Measurements from ENCODE around the gene XPO4. TPM values are rescaled to one million over a fixed set of nuclear protein-coding genes. Genes with fewer than 3 reads are reported as not detected.
"Not testable (repeated sequence)": the region's sequence is repeated elsewhere in the genome, so short reads cannot be mapped to it uniquely, and the experiment has no call there.

The XPO4 gene
- total RNA-seq, 4 donors from 2014 or later, result 4.9 to 35.4 (median 13.3) TPM

DNA sequence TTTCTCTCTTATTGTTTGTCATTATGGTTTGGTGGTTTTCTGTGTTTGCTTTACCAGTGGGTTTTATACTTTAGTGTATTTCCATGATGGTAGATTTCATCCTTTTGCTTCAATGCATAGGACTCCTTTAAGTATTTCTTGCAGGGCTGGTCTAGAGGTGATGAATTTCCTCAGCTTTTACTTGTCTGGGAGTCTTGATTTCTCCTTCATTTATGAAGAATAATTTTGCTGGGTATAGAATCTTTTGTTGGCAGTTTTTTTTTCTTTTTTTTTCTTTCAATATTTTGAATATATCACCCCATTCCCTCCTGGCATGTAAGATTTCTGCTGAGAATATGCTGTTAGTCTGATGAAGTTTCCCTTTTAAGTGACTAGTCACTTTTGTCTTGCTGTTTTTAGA is 148.5 kb downstream of the XPO4 start:
- no peak overlapping the region for H3K27ac ChIP-seq
- intact Hi-C loops (cut with DNase I; ENCODE audit: low total_unique reads), result no loop called here
- H3K4me3 ChIP-seq, result no peak overlapping the region
- TF ChIP-seq POLR2A (IDR thresholded peaks at IDR 0.05), result no peak
- no peak for TF ChIP-seq CTCF (IDR thresholded peaks at IDR 0.05)
- H3K4me1 ChIP-seq, result no peaks in the 10 kb centered on the region
- no peak for DNase-seq
- no peaks in the 10 kb centered on the region for H3K27me3 ChIP-seq
- H3K36me3 ChIP-seq, result no peaks in the 10 kb centered on the region
- H3K9me3 ChIP-seq, result no peaks in the 10 kb centered on the region

DNA sequence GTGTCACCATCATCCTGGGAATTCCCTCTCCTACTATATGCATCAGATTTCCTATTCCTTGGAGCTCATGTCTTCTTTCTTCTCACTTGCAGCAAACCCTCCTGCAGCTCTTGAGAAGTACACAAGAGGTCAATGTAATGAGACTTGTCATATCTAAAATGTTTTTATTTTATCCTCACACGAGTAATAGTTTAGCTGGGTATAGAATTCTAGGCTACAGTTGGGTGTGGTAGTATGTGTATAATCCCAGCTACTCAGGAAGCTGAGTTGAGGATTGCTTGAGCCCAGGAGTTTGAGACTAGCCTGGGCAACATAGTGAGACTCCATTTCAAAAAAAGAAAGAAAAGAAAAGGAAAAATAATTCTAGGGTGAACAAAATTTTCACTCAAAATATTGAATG is 153.2 kb downstream of the XPO4 start:
- H3K4me1 ChIP-seq, result no peaks in the 10 kb centered on the region
- H3K36me3 ChIP-seq, result no peaks in the 10 kb centered on the region
- H3K9me3 ChIP-seq, result no peaks in the 10 kb centered on the region
- TF ChIP-seq CTCF (IDR thresholded peaks at IDR 0.05) (no peak), POLR2A (IDR thresholded peaks at IDR 0.05) (no peak)
- intact Hi-C loops (cut with DNase I; ENCODE audit: low total_unique reads), result no loop called here
- DNase-seq, result no peak
- no peak overlapping the region for H3K4me3 ChIP-seq
- H3K27me3 ChIP-seq, result no peaks in the 10 kb centered on the region
- H3K27ac ChIP-seq, result no peak overlapping the region

GRCh38 chr13:20743830-20744404 is 158.6 kb downstream of the XPO4 start:
- H3K27ac ChIP-seq; H3K9me3 ChIP-seq; H3K27me3 ChIP-seq; DNase-seq; intact Hi-C loops (cut with DNase I; ENCODE audit: low total_unique reads); H3K4me1 ChIP-seq; H3K4me3 ChIP-seq; H3K36me3 ChIP-seq: not testable (repeated sequence)

- H3K36me3 ChIP-seq, result no peaks in the 10 kb centered on the region
These were observed 162.5 kb downstream of the XPO4 start for GRCh38 chr13:20740021-20740420.

GRCh38 chr13:20738616-20739015 is 163.9 kb downstream of the XPO4 start:
- Histone ChIP-seq H3K36me3 (no peaks in the 10 kb centered on the region), H3K4me1 (no peaks in the 10 kb centered on the region), H3K27me3 (no peaks in the 10 kb centered on the region), H3K4me3 (no peak overlapping the region), H3K9me3 (peaks cover 0 to 6% of the 10 kb centered on the region in 2 donors), H3K27ac (no peak overlapping the region)
- TF ChIP-seq CTCF (IDR thresholded peaks at IDR 0.05) (no peak), POLR2A (IDR thresholded peaks at IDR 0.05) (no peak)
- intact Hi-C loops (cut with DNase I; ENCODE audit: low total_unique reads), result no loop called here
- no peak for DNase-seq

More at GRCh38 chr13:20740021-20740420, 162.5 kb downstream of the XPO4 start:
- DNase-seq, result no peak
- Histone ChIP-seq H3K27me3 (no peaks in the 10 kb centered on the region), H3K27ac (no peak overlapping the region), H3K9me3 (peaks cover 0 to 6% of the 10 kb centered on the region in 2 donors), H3K4me3 (no peak overlapping the region), H3K4me1 (no peaks in the 10 kb centered on the region)
- no peak for TF ChIP-seq POLR2A (IDR thresholded peaks at IDR 0.05)
- intact Hi-C loops (cut with DNase I; ENCODE audit: low total_unique reads), result no loop called here

DNA sequence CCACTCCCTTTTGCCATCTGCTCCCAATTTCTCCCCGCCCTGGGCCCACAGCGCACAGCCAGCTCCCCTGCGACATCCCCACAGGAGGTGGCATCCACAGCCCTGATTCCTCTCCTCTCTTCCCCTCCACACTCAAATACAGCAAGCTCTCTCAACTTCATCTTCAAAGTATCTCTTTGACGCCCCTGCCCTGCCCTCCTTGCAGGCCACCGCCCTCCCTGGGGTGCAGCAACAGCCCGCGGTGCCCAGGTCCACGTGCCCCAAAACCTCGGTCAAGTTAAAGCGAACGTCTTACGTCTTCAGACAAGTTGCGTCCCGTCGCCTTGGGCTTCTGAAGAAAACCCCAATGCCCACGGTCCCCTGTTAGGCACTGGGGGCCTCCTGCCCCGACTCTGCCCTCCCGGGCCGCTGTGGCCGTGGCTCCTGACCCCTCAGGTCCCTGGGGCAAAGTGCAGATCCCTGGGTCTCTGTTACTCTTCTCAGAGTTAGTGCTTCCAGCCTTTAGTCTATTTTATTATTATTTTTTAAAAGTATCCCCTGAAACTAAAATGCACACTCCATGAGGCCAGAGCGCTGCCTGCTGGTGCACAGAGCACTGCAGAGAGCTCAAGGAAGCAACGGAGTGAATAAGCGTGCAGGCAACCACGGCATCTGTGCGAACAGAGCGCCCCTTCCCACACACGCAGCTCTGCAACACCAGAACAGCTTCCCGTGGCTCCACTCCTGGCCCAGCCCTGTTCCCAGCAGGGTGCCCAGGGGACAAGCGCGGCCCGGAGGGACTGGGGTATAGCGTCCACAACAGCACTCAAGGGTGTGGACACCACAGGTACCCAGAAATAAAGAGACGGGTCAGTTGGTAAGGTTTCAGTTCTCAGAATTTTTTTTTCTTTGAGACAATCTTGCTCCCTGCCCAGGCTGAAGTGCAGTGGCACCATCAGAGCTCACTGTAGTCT is 172.6 kb downstream of the XPO4 start:
- Histone ChIP-seq H3K27me3 (no peaks in the 10 kb centered on the region), H3K27ac (no peak overlapping the region), H3K4me3 (no peak overlapping the region), H3K9me3 (no peaks in the 10 kb centered on the region), H3K4me1 (no peaks in the 10 kb centered on the region), H3K36me3 (no peaks in the 10 kb centered on the region)
- intact Hi-C loops (cut with DNase I; ENCODE audit: low total_unique reads), result no loop called here
- DNase-seq, result no peak
- no peak for TF ChIP-seq CTCF (IDR thresholded peaks at IDR 0.05)
- TF ChIP-seq POLR2A (IDR thresholded peaks at IDR 0.05), result no peak
